Neutrophil (primary cell): ENCODE data around the gene TBC1D24.
"Not testable (repeated sequence)": the region's sequence is repeated elsewhere in the genome, so short reads cannot be mapped to it uniquely, and the experiment has no call there.

ENCODE experiments used
- H3K27ac ChIP-seq: fragments of 200-600 bp; sonication (generic); 2 replicates; pipeline ENCODE4 v1.5.1; 2016; ENCODE audit warnings: mild to moderate bottlenecking, moderate library complexity
- H3K27me3 ChIP-seq: fragments of 200-600 bp; sonication (generic); 2 replicates; pipeline ENCODE4 v1.6.0; 2016; ENCODE audit warnings: mild to moderate bottlenecking
- H3K36me3 ChIP-seq: fragments of 200-600 bp; sonication (generic); 2 replicates; pipeline ENCODE4 v1.5.1; 2017
- H3K4me1 ChIP-seq, 2 experiments: fragments of 200-600 bp in 1 of 2; sonication (generic) in 1 of 2; 1 replicate in 1 of 2; 2 replicates in 1 of 2; pipeline versions ENCODE4 v1.5.1 to v1.6.1; 2013 to 2016; ENCODE audit warnings: low read depth in 1 of 2, low read length in 1 of 2, mild to moderate bottlenecking in 1 of 2, moderate library complexity in 1 of 2; ENCODE audit not compliant: control insufficient read depth in 1 of 2, insufficient read depth in 1 of 2
- H3K4me3 ChIP-seq, 2 experiments: fragments of 200-600 bp in 1 of 2; sonication (generic) in 1 of 2; 1 replicate in 1 of 2; 2 replicates in 1 of 2; pipeline ENCODE4 v1.5.1; 2013 to 2016; ENCODE audit warnings: low read depth in 1 of 2, low read length in 1 of 2, mild to moderate bottlenecking in 1 of 2, moderate library complexity in 1 of 2
- H3K9me3 ChIP-seq: fragments of 200-600 bp; sonication (generic); 2 replicates; pipeline ENCODE4 v1.5.1; 2016
- TF ChIP-seq, protein P1 (sequence below): fragments of 200-600 bp; sonication (generic); IDR thresholded peaks from 2 replicates; pipeline ENCODE4 v1.5.1; 2016; ENCODE audit warnings: antibody characterized with exemption

Gene TBC1D24

DNA sequence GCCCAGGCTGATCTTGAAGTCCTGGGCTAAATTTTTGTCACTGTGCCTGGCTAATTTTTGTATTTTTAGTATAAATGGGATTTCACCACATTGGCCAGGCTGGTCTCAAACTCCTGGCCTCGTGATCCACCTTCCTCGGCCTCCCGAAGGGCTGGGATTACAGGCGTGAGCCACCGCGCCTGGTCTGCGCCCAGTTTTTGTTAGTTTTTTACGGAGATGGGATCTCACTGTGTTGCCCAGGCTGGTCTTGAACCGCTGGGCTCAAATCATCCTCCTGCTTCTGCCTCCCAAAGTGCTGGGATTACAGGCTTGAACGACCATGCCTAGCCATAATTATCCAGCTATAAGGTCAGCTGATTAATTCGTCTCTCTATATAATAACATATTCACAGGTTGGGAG, 59.0 kb downstream of the TBC1D24 start:
- peaks cover 20% of the 10 kb centered on the region for H3K36me3 ChIP-seq
- TF ChIP-seq, protein P1, sequence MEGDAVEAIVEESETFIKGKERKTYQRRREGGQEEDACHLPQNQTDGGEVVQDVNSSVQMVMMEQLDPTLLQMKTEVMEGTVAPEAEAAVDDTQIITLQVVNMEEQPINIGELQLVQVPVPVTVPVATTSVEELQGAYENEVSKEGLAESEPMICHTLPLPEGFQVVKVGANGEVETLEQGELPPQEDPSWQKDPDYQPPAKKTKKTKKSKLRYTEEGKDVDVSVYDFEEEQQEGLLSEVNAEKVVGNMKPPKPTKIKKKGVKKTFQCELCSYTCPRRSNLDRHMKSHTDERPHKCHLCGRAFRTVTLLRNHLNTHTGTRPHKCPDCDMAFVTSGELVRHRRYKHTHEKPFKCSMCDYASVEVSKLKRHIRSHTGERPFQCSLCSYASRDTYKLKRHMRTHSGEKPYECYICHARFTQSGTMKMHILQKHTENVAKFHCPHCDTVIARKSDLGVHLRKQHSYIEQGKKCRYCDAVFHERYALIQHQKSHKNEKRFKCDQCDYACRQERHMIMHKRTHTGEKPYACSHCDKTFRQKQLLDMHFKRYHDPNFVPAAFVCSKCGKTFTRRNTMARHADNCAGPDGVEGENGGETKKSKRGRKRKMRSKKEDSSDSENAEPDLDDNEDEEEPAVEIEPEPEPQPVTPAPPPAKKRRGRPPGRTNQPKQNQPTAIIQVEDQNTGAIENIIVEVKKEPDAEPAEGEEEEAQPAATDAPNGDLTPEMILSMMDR, result no peak
- no peak overlapping the region for H3K4me3 ChIP-seq
- H3K27ac ChIP-seq, result peak overlapping the region; percentile 97
- H3K27me3 ChIP-seq, result no peaks in the 10 kb centered on the region
- H3K9me3 ChIP-seq, result no peaks in the 10 kb centered on the region
- H3K4me1 ChIP-seq, result peaks cover 48 to 53% of the 10 kb centered on the region in 2 experiments

DNA sequence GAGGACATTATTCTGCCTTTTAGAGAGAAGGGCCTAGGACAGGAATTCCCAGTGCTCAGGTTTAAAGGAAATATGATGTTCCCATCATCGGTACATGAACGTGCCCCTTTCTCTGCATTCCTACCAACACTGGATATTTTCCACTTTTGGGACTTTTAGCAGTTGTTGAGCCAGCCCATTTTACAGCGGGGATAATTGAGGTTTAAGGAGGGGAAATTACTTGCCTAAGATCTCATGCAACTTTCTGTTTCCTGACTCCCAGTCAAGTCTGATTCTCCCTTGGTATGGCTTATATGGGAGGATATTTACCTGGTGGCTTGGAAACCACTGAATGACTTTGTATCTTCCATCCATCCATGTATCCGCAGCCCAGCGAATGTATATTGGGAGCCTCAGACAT, 59.4 kb downstream of the TBC1D24 start:
- H3K27ac ChIP-seq, H3K9me3 ChIP-seq, H3K27me3 ChIP-seq, H3K4me3 ChIP-seq: not testable (repeated sequence)
- Histone ChIP-seq H3K36me3 (peaks cover 15% of the 10 kb centered on the region), H3K4me1 (peaks cover 52 to 57% of the 10 kb centered on the region in 2 experiments)

DNA sequence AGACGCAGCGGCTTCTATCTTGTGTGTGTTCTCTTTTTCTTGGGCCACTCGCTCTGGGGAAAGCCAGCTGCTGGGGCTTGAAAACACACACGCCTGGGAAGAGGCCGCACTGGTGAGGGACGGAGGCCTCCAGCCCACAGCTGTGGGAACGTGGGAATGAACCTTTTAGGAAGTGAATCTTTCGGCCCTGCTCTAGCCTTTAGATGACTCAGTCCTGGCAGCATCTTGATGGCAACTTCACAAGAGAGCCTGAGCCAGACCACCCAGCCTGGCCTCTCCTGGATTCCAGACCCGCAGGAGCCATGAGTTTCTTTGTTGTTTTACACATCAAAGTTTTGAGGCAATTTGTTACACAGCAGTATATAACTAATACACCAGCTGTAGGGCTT, 60.7 kb downstream of the TBC1D24 start:
- peaks cover 8% of the 10 kb centered on the region for H3K36me3 ChIP-seq
- H3K27me3 ChIP-seq, result no peaks in the 10 kb centered on the region
- H3K4me1 ChIP-seq, result peaks cover 59% of the 10 kb centered on the region in 2 experiments
- TF ChIP-seq, protein P1, result no peak
- H3K4me3 ChIP-seq, result no peak overlapping the region
- peak overlapping the region; percentile 96 for H3K27ac ChIP-seq
- H3K9me3 ChIP-seq, result no peaks in the 10 kb centered on the region

DNA sequence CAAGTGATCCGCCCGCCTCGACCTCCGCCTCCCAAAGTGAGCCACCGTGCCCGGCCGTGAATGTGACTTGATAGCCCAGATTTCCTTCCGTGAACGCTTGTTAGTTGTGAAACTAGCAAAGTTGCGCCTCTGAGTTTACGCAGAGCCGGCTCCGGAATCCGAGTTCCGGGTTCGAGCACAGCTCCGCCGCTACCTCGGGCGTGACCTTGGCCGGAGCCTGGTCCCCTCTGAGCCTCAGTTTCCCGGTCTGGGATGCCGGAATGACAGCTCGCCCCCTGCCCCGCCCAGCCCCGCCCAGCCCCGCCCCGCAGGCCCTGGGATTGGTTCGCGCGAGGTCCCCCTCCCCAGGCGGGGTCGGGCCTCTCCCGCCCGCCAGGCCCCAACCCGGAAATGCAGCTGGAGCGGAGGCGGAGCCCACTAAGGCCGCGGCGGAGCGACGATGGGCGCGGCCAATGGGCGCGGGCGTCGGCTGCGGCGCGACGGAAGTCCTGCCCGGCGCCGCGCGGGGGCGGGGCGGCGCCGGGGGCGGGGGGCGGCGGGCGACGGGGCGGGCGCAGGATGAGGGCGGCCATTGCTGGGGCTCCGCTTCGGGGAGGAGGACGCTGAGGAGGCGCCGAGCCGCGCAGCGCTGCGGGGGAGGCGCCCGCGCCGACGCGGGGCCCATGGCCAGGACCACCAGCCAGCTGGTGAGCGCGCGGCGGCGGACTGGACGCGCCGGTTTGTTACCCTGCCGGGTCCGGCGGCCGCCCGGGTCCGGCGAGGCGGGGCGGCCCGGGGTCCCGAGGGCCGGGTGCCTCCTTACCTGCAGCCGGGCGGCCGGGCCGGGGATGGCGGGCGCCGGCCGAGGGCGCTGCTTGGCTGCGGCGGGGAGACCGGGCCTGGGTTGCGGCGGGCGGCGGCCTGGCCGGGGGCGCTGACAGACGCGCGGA, 62.8 kb downstream of the TBC1D24 start, which contains the start of gene PDPK1:
TSS of gene PDPK1 (plus strand) at position 571 of the 929 bp plus-strand sequence. CDS start at position 663, 92 bp downstream.
- Histone ChIP-seq H3K36me3 (peaks cover 6% of the 10 kb centered on the region), H3K9me3 (no peaks in the 10 kb centered on the region), H3K27ac (peak within 1 kb of the TSS; percentile 96), H3K27me3 (no peaks in the 10 kb centered on the region), H3K4me1 (peaks cover 63 to 64% of the 10 kb centered on the region in 2 experiments), H3K4me3 (peak within 1 kb of the TSS; percentile 77 to 86)
- TF ChIP-seq, protein P1, result peak; percentile 20

DNA sequence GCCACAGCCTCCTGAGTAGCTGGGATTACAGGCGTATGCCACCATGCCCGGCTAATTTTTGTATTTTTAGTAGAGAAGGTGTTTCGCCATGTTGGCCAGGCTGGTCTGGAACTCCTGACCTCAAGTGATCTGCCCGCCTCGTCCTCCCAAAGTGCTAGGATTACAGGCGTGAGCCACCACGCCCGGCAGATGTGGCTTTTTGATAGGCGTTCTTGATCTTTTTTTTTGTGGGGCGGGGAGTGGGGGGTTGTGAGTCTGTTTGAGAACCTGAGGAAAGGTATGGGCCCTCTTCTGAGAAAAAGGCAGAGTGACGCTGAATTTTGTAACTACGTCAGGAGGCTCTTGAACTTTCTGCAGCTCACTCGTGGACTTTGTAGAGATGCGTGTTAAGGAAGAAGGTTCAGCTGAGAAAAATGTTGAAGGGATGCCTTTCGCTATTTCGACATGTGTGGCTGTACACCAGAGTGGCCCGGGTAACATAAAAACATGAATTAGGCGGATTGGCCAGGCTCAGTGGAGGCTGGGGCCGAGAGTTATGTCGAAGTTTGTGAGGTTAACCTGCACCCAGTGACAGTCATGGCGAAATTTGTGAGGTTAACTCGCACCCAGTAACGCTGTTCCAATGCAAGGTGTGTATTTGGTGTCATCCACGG, 64.4 kb downstream of the TBC1D24 start:
- H3K27me3 ChIP-seq, H3K9me3 ChIP-seq, H3K36me3 ChIP-seq: not testable (repeated sequence)
- H3K27ac ChIP-seq, result peak overlapping the region; percentile 96
- H3K4me1 ChIP-seq, result peaks cover 57% of the 10 kb centered on the region in 2 experiments
- peak overlapping the region; percentile 63 to 77 for H3K4me3 ChIP-seq

DNA sequence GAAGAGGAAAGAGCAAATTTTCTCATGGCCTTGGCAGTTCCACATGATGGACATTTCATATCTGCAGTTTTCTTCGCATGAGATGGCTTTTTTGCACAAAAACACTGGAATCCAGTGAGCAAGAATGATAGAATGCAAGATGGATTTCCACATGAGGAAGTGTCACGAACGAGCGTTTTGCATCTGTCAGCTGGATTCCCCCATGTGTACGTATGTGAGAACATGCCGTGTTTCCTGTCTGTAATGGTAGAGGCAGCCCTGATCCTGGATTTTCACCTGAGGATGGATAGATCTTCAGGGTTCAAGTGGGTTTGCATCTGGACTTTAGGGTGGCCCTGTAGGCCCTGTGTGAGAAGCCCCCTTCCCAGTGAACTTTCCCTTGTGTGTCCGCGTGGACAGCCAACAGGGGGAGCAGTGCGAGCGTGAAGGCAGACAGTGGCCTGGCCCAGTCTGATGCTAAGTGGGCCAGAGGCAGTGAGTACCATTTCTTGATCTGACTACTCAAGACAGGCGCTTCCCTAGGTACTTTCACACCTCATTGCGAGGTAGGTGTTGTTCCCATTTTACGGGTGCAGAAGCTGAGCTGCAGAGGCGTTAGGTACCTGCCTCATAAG, 65.0 kb downstream of the TBC1D24 start:
- not testable (repeated sequence) for H3K27me3 ChIP-seq, H3K36me3 ChIP-seq, H3K9me3 ChIP-seq
- peak overlapping the region; percentile 7 to 63 for H3K4me3 ChIP-seq
- H3K27ac ChIP-seq, result peak overlapping the region; percentile 96
- H3K4me1 ChIP-seq, result peaks cover 57% of the 10 kb centered on the region in 2 experiments

DNA sequence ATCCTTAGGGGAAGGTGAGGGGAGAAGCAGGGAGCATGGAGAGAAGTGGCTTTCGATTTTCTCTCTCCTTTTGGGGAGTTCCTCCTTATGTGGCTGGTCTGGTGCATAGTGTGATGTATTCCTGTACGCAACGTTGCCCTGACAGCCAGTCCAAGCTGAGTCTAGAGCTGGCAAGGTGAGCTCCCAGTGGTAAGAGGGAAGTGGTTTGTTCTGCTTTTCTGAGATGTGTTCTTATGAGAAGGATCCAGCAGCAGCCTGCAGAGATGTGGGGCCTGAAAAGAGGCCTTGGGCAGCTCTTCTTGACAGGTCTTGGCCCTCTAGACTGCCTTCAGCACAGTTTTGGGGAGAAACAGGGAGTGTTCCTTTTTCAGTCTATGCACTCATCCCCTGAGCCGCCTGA, 66.0 kb downstream of the TBC1D24 start:
- H3K36me3 ChIP-seq, H3K27me3 ChIP-seq, H3K9me3 ChIP-seq: not testable (repeated sequence)
- Histone ChIP-seq H3K4me3 (peak overlapping the region in 1 of 2 experiments; percentile 63), H3K27ac (peak overlapping the region; percentile 96), H3K4me1 (peaks cover 53 to 55% of the 10 kb centered on the region in 2 experiments)

DNA sequence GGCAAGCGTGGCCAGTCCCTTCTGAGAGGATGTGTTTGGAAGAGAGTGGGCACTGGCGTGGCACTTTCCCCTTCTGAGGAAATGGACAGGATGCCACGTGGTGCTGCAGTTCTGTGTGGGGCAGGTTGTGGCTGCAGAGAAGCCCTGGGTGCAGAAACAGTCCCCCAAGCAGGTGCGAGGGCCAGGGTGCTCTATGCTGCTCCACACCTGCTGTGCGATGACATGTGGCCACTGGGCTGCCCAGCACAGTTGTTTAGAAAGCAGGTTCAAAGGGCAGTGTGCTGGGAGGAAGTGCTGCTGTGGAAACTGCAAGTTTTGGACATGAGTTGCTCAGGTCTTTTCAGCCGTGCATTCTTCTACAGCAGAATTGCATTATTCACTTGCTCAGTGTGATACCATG, 66.5 kb downstream of the TBC1D24 start:
- Histone ChIP-seq H3K4me1 (peaks cover 48 to 50% of the 10 kb centered on the region in 2 experiments), H3K27ac (peak overlapping the region; percentile 96), H3K4me3 (peak overlapping the region in 1 of 2 experiments; percentile 28)
- not testable (repeated sequence) for H3K36me3 ChIP-seq, H3K9me3 ChIP-seq, H3K27me3 ChIP-seq

DNA sequence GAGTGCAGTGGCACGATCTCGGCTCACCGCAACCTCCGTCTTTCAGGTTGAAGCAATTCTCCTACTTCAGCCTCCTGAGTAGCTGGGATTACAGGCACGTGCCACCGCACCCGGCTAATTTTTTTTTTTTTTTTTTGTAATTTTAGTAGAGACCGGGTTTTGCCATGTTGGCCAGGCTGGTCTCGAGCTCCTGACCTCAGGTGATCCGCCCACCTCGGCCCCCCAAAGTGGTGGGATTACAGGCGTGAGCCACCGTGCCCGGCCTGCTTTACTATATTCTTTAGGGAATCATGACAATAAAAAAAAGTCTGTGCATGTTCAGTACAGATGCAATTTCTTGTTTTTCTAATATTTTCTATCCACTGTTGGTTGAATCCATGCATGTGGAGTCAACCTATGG, 68.8 kb downstream of the TBC1D24 start:
- not testable (repeated sequence) for H3K9me3 ChIP-seq, H3K36me3 ChIP-seq, H3K27ac ChIP-seq, H3K4me3 ChIP-seq, H3K27me3 ChIP-seq
- peaks cover 36 to 37% of the 10 kb centered on the region in 2 experiments for H3K4me1 ChIP-seq

DNA sequence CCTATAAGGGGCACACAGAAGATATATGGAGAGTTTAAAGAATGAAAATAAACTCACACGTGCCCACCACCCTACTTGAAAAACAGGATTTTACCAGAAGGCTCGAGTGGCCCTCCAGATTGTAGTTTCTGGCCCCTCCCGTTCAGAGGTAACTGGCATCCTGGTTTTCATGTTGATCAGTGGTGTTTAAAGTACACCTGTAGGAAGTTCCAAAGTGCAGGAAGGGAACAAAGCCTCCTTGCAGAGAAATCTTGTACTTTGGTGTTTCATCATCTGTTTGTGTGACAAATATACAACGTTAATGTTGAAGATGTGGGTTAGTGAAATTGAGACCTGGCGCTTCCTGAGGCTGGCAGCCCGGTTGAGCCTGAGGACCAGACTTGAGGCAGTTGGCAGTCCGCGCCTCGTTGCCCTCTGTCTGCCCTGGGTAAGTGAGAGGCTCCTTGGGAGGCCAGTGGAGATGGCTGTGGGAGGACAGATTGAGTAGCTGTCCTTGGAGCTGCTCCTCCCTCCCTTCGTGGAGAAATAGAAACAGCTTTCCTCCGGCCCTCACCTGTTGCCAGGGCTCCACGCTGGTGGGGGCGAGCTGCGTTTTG, 75.5 kb downstream of the TBC1D24 start:
- H3K27ac ChIP-seq, H3K9me3 ChIP-seq, H3K4me3 ChIP-seq, H3K27me3 ChIP-seq, H3K4me1 ChIP-seq, H3K36me3 ChIP-seq: not testable (repeated sequence)
